GM23338 (cell line): ENCODE data around the gene POLR2L. TPM values are rescaled to one million over a fixed set of nuclear protein-coding genes. Genes with fewer than 3 reads are reported as not detected.

Source experiments
- ATAC-seq: fragments of 200-7000 bp; cut with Tn5 transposase; 3 replicates; pipeline ENCODE4 v1.9.1; 2020
- DNase-seq: peaks from one replicate; pipeline ENCODE4 v3.0.0-alpha.2; 2015; ENCODE audit warnings: low spot score
- H2AFZ ChIP-seq: fragments of 200-600 bp; sonication (generic); 2 replicates; pipeline ENCODE4 v1.8.0; 2016; ENCODE audit warnings: antibody characterized with exemption, mild to moderate bottlenecking, moderate library complexity
- H3F3A ChIP-seq: fragments of 200-600 bp; sonication (generic); replicated peaks from 2 replicates; pipeline ENCODE4 v1.8.0; 2017; ENCODE audit warnings: antibody characterized with exemption, mixed run types, low read depth
- H3K27ac ChIP-seq: fragments of 200-600 bp; sonication (generic); 2 replicates; pipeline ENCODE4 v1.6.1; 2016; ENCODE audit warnings: low read depth
- H3K27me3 ChIP-seq: fragments of 200-600 bp; sonication (generic); 2 replicates; pipeline ENCODE4 v1.8.0; 2016; ENCODE audit warnings: mild to moderate bottlenecking, mixed run types, moderate library complexity; ENCODE audit not compliant: insufficient read depth
- H3K36me3 ChIP-seq: fragments of 200-600 bp; sonication (generic); 2 replicates; pipeline ENCODE4 v1.8.0; 2016; ENCODE audit warnings: mild to moderate bottlenecking; ENCODE audit not compliant: insufficient read depth
- H3K4me1 ChIP-seq: fragments of 200-600 bp; sonication (generic); 2 replicates; pipeline ENCODE4 v1.8.0; 2016; ENCODE audit warnings: mild to moderate bottlenecking, moderate library complexity; ENCODE audit not compliant: insufficient read depth
- H3K4me2 ChIP-seq: fragments of 200-600 bp; sonication (generic); 2 replicates; pipeline ENCODE4 v1.7.1; 2017; ENCODE audit warnings: mixed run types
- H3K4me3 ChIP-seq: fragments of 200-600 bp; sonication (generic); 2 replicates; pipeline ENCODE4 v1.6.1; 2016; ENCODE audit warnings: mixed run types
- H3K79me2 ChIP-seq: fragments of 200-600 bp; sonication (generic); replicated peaks from 2 replicates; pipeline ENCODE4 v1.8.0; 2017; ENCODE audit warnings: mild to moderate bottlenecking; ENCODE audit not compliant: insufficient read depth
- H3K9me2 ChIP-seq: fragments of 200-600 bp; sonication (generic); 2 replicates; pipeline ENCODE4 v1.8.0; 2017; ENCODE audit not compliant: insufficient read depth
- H4K20me1 ChIP-seq: fragments of 200-600 bp; sonication (generic); replicated peaks from 2 replicates; pipeline ENCODE4 v1.8.0; 2017; ENCODE audit warnings: mild to moderate bottlenecking; ENCODE audit not compliant: insufficient read depth
- H3K27ac Mint-ChIP-seq: 2 replicates; pipeline ENCODE4 v1.8.0; 2020; ENCODE audit warnings: inconsistent platforms, mild to moderate bottlenecking, moderate library complexity, mixed read lengths
- H3K27me3 Mint-ChIP-seq: 3 replicates; pipeline ENCODE4 v1.8.0; 2022; ENCODE audit warnings: low read depth, mild to moderate bottlenecking, moderate library complexity, mixed read lengths, inconsistent platforms; ENCODE audit not compliant: insufficient read depth, poor library complexity
- H3K36me3 Mint-ChIP-seq: 3 replicates; pipeline ENCODE4 v1.8.0; 2021; ENCODE audit warnings: low read depth, mild to moderate bottlenecking, inconsistent platforms, moderate library complexity, mixed read lengths
- H3K4me1 Mint-ChIP-seq: 3 replicates; pipeline ENCODE4 v1.8.0; 2020; ENCODE audit warnings: mild to moderate bottlenecking, inconsistent platforms, mixed read lengths
- H3K4me3 Mint-ChIP-seq: 3 replicates; pipeline ENCODE4 v1.8.0; 2021; ENCODE audit warnings: moderate library complexity, mild to moderate bottlenecking, inconsistent platforms, mixed read lengths
- H3K9me3 Mint-ChIP-seq: 3 replicates; pipeline ENCODE4 v1.8.0; 2020; ENCODE audit warnings: moderate library complexity, mild to moderate bottlenecking, inconsistent platforms, mixed read lengths
- CTCF ChIP-seq, 2 experiments: fragments of 200-600 bp in 1 of 2; sonication (generic) in 1 of 2; conservative IDR thresholded peaks; 2 replicates each; pipeline versions ENCODE4 v1.5.1 to v1.6.1; 2016 to 2017; ENCODE audit warnings: antibody characterized with exemption in 2 of 2, low read depth in 2 of 2, mild to moderate bottlenecking in 2 of 2, moderate library complexity in 1 of 2
- ETS1 ChIP-seq: IDR thresholded peaks from 2 replicates; pipeline ENCODE4 v1.6.1; 2016; ENCODE audit warnings: antibody characterized with exemption
- EZH2 ChIP-seq: fragments of 200-600 bp; sonication (generic); IDR thresholded peaks from one replicate; pipeline ENCODE4 v1.8.0; 2017; ENCODE audit warnings: antibody characterized with exemption, mild to moderate bottlenecking, low read depth; ENCODE audit not compliant: unreplicated experiment
- NANOG ChIP-seq: IDR thresholded peaks from 2 replicates; pipeline ENCODE4 v1.6.1; 2016; ENCODE audit warnings: antibody characterized with exemption, borderline replicate concordance
- POLR2AphosphoS5 ChIP-seq: IDR thresholded peaks from 2 replicates; pipeline ENCODE4 v1.6.1; 2016; ENCODE audit warnings: antibody characterized with exemption, low read depth
- REST ChIP-seq: IDR thresholded peaks from one replicate; pipeline ENCODE4 v1.6.1; 2018; ENCODE audit warnings: antibody characterized with exemption; ENCODE audit not compliant: unreplicated experiment
- ZNF114 ChIP-seq: fragments of 250-450 bp; sonication (Bioruptor Pico); IDR thresholded peaks from 2 replicates; pipeline ENCODE4 v1.5.0; 2020; ENCODE audit warnings: mild to moderate bottlenecking, moderate library complexity
- ZNF331 ChIP-seq: fragments of 250-450 bp; sonication (Bioruptor Pico); IDR thresholded peaks from 2 replicates; pipeline ENCODE4 v1.5.0; 2020; ENCODE audit warnings: low read depth, mild to moderate bottlenecking, moderate library complexity
- ZNF462 ChIP-seq: fragments of 250-450 bp; sonication (Bioruptor Pico); IDR thresholded peaks from 2 replicates; pipeline ENCODE4 v1.5.0; 2020; ENCODE audit warnings: mild to moderate bottlenecking, moderate library complexity
- polyA plus RNA-seq: library from polyadenylated mRNA; unstranded; fragments of >200 nt; fragmentation: Nextera tagmentation; extraction: Ambion mirVana; gene quantifications from 2 replicates; pipeline ENCODE4 v1.2.1, GENCODE V29; 2016
- total RNA-seq: library from RNA; depleted of rRNA; stranded (reverse); fragments of >200 nt; shearing (Covaris generic); gene quantifications from 2 replicates; pipeline ENCODE4 v1.2.3, GENCODE V29; 2014

The POLR2L gene
- total and polyA plus RNA-seq, 2 experiments from 2014 or later, result 32.2 to 369 TPM

- no peak overlapping the region; the same call in 1 of the 2 replicates for H3K27ac Mint-ChIP-seq
- peak overlapping the region; percentile 81 for H3K4me3 Mint-ChIP-seq
- ATAC-seq (no peak), DNase-seq (no peak)
- Histone ChIP-seq H4K20me1 (no peaks in the 10 kb centered on the region), H3K79me2 (no peaks in the 10 kb centered on the region; the same call in 1 of the 2 replicates), H3K4me3 (peak overlapping the region; percentile 86), H3K4me1 (peaks cover 8% of the 10 kb centered on the region; the same call in 1 of the 2 replicates), H3F3A (peaks cover 14% of the 10 kb centered on the region), H2AFZ (no peak overlapping the region), H3K9me2 (no peaks in the 10 kb centered on the region), H3K4me2 (peak overlapping the region; percentile 95), H3K27ac (peak overlapping the region; percentile 69; the same call in 1 of the 2 replicates), H3K36me3 (no peaks in the 10 kb centered on the region), H3K27me3 (no peaks in the 10 kb centered on the region)
- H3K4me1 Mint-ChIP-seq, result peaks cover 16% of the 10 kb centered on the region; the same call in 2 of the 3 replicates
- H3K27me3 Mint-ChIP-seq, result peaks cover 4% of the 10 kb centered on the region
- TF ChIP-seq REST, result no peak
- TF ChIP-seq CTCF (conservative IDR thresholded peaks at IDR 0.05; ENCODE audit: low read depth in 2 of 2), result no peak
- no peak for TF ChIP-seq ZNF462 (CRISPR knock-in tag)
- TF ChIP-seq ZNF331 (CRISPR knock-in tag), result no peak
- TF ChIP-seq NANOG, result no peak
- TF ChIP-seq ZNF114, result no peak
- TF ChIP-seq EZH2, result no peak
- no peak for TF ChIP-seq POLR2AphosphoS5
- no peak for TF ChIP-seq ETS1
- H3K36me3 Mint-ChIP-seq, result peaks cover 6% of the 10 kb centered on the region; the same call in 1 of the 3 replicates
- no peaks in the 10 kb centered on the region for H3K9me3 Mint-ChIP-seq
These were observed 45.6 kb downstream of the POLR2L start for GRCh38 chr11:796565-797295.
